ENCODE data around the gene IGFBP2.

The IGFBP2 gene

GRCh38 chr2:216692636-216693413 lies 59.6 kb downstream of the IGFBP2 start:
- TF ChIP-seq, protein P1, sequence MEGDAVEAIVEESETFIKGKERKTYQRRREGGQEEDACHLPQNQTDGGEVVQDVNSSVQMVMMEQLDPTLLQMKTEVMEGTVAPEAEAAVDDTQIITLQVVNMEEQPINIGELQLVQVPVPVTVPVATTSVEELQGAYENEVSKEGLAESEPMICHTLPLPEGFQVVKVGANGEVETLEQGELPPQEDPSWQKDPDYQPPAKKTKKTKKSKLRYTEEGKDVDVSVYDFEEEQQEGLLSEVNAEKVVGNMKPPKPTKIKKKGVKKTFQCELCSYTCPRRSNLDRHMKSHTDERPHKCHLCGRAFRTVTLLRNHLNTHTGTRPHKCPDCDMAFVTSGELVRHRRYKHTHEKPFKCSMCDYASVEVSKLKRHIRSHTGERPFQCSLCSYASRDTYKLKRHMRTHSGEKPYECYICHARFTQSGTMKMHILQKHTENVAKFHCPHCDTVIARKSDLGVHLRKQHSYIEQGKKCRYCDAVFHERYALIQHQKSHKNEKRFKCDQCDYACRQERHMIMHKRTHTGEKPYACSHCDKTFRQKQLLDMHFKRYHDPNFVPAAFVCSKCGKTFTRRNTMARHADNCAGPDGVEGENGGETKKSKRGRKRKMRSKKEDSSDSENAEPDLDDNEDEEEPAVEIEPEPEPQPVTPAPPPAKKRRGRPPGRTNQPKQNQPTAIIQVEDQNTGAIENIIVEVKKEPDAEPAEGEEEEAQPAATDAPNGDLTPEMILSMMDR (IDR thresholded peaks at IDR 0.05; ENCODE audit: low read depth, low read length), result no peak

GRCh38 chr2:216693414-216694080 lies 60.3 kb downstream of the IGFBP2 start:
- TF ChIP-seq, protein P1 (IDR thresholded peaks at IDR 0.05; ENCODE audit: low read depth, low read length), result no peak

More at GRCh38 chr2:216692636-216693413, 59.6 kb downstream of the IGFBP2 start:
- DNase-seq (ENCODE audit: extremely low read depth, low read depth), result peak; percentile 52

DNA sequence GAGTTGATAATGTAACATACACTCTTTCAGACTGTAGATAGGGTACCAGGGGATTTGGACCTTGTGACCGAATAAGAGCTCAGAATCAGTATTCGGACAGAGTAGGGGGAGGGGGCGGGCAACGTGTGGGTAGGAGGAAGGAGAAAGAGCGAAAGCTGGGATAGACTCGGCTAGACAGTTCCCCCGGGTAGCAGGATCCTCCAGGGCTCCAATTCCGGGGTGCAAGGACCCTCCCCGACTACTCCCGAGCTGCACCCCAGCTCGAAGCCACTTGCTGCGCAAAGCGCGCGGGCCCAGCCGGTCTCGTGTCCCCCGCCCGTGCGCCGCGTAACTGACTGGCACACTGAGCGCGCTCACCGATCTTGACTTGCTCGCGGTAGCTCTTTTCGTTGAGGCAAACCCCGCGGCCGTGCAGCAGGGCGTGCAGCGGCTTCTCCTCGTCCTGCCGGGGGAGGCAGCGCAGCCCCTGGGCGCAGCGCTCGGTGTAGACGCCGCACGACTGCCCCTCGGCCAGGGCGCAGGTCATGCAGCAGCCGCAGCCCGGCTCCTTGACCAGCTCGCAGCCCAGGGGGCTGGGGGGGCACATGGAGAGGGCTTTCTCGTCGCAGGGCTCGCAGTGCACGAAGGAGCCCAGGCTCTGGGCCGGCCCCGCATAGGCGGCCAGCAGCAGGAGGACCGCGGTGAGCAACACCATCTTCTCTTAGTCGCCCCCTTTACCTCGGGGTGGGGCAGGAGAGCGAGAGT lies 61.0 kb downstream of the IGFBP2 start:
- TF ChIP-seq, protein P1 (IDR thresholded peaks at IDR 0.05; ENCODE audit: low read depth, low read length), result no peak
- DNase-seq (ENCODE audit: extremely low read depth, low read depth), result no peak

More at GRCh38 chr2:216693414-216694080, 60.3 kb downstream of the IGFBP2 start:
- DNase-seq (ENCODE audit: extremely low read depth, low read depth), result no peak

DNA sequence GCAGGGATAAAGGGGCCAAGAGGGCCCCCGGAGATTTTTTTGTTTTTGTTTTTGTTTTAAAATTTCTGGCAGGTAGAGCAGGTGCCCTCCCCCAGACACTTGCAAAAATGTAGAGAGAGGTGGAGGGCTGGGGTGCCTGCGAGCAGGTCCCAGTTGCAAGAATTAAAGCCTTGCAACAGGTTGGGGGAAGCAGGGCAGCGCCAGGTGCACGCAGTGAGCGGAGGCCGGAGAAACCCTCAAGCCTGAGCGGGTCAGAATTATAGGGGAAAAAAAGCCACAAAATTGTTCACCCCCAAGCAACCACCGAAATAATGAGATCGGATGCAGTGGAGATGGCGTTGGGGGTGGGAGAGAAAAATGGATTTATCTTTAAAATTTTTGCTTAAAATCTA lies 61.6 kb downstream of the IGFBP2 start:
- DNase-seq (ENCODE audit: extremely low read depth, low read depth), result no peak
- TF ChIP-seq, protein P1 (IDR thresholded peaks at IDR 0.05; ENCODE audit: low read depth, low read length), result no peak

GRCh38 chr2:216695401-216695821 lies 62.2 kb downstream of the IGFBP2 start, which contains the start of gene IGFBP5:
TSS of gene IGFBP5 (minus strand) at chr2:216695549. CDS start at chr2:216694775, 774 bp downstream.
- DNase-seq (ENCODE audit: extremely low read depth, low read depth), result peak; percentile 75
- TF ChIP-seq, protein P1 (IDR thresholded peaks at IDR 0.05; ENCODE audit: low read depth, low read length), result peak; percentile 21

DNA sequence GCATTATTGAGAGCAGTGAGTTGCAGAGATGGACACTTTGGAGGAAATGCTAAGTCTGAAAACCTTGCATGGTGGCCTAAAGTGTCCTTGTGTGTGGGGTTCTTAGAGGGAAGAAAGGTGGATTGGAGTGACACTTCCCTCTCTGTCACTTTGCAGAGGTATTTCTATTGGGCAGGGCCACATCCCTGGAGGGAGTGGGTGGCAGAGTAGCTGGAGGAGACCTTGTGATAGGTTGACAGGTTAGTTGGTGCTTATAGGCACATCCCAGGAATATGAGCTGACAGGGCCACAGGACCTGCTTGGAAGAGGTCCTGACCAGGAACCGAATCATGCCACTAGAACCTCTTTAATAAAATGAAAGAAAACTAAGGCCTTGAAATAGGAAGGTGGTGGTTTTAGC lies 63.1 kb downstream of the IGFBP2 start:
- DNase-seq (ENCODE audit: extremely low read depth, low read depth), result no peak
- TF ChIP-seq, protein P1 (IDR thresholded peaks at IDR 0.05; ENCODE audit: low read depth, low read length), result no peak
